GM19023 (cell line): ENCODE results near the gene OR51D1.

Experiments used
- ATAC-seq: cut with Tn5 transposase; IDR thresholded peaks from one replicate; pipeline ENCODE4 v1.9.1; 2021; ENCODE audit warnings: mild to moderate bottlenecking, moderate library complexity; ENCODE audit not compliant: unreplicated experiment

OR51D1 gene

GRCh38 chr11:4644233-4644632 is 7.0 kb downstream of the OR51D1 start:
- ATAC-seq, result no peak

- no peak for ATAC-seq
Observed at GRCh38 chr11:4645974-4646373, 8.7 kb downstream of the OR51D1 start.

GRCh38 chr11:4647766-4648165 is 10.5 kb downstream of the OR51D1 start:
- no peak for ATAC-seq

GRCh38 chr11:4654635-4655369 is 17.5 kb downstream of the OR51D1 start:
- no peak for ATAC-seq

GRCh38 chr11:4658629-4659445 is 21.6 kb downstream of the OR51D1 start:
- no peak for ATAC-seq

GRCh38 chr11:4662876-4663275 is 25.6 kb downstream of the OR51D1 start:
- ATAC-seq, result no peak

- ATAC-seq, result no peak
Observed at GRCh38 chr11:4664183-4664582, 26.9 kb downstream of the OR51D1 start.

GRCh38 chr11:4664786-4665185 is 27.5 kb downstream of the OR51D1 start:
- no peak for ATAC-seq

- no peak for ATAC-seq
Observed at GRCh38 chr11:4665424-4665823, 28.1 kb downstream of the OR51D1 start.

- no peak for ATAC-seq
Observed at GRCh38 chr11:4671741-4672140, 34.5 kb downstream of the OR51D1 start.

- ATAC-seq, result no peak
Observed at GRCh38 chr11:4672470-4672869, 35.2 kb downstream of the OR51D1 start.

GRCh38 chr11:4673781-4674180 is 36.5 kb downstream of the OR51D1 start:
- ATAC-seq, result no peak

GRCh38 chr11:4677948-4678347 is 40.7 kb downstream of the OR51D1 start:
- ATAC-seq, result no peak

GRCh38 chr11:4680341-4680740 is 43.1 kb downstream of the OR51D1 start:
- ATAC-seq, result no peak

GRCh38 chr11:4682623-4683419 is 45.5 kb downstream of the OR51D1 start:
- ATAC-seq, result no peak

GRCh38 chr11:4684631-4685285 is 47.5 kb downstream of the OR51D1 start:
- no peak for ATAC-seq
